H1 (cell line): ENCODE data around the gene PDE4D. TPM values are rescaled to one million over a fixed set of nuclear protein-coding genes. Genes with fewer than 3 reads are reported as not detected.

ENCODE experiments used
- CTCF ChIA-PET: fragments of 300-600 bp; sonication (Branson Sonifier 250); formaldehyde crosslinking; loops from one replicate; lab custom pipeline; 2021; ENCODE audit not compliant: partially characterized antibody; lab: Charles Lee
- POLR2A ChIA-PET: fragments of 300-600 bp; sonication (Branson Sonifier 250); formaldehyde crosslinking; loops from one replicate; lab custom pipeline; 2021; ENCODE audit warnings: inconsistent platforms; ENCODE audit not compliant: partially characterized antibody; lab: Charles Lee
- DNase-seq, 2 experiments: peaks; one replicate each; pipeline versions ENCODE4 v3.0.0 to v3.0.0-alpha.2; 2010 to 2022; ENCODE audit warnings: low spot score in 2 of 2, low read depth in 1 of 2, mixed read lengths in 1 of 2
- FAIRE-seq: peaks from 2 replicates; lab custom pipeline; 2011; peaks lifted over from hg19 to GRCh38; lab: Jason Lieb, UNC
- H2AFZ ChIP-seq: 2 replicates; pipeline ENCODE4 v1.8.1; 2012; ENCODE audit warnings: low read length, inconsistent platforms
- H2AK5ac ChIP-seq: 2 replicates; pipeline ENCODE4 v1.6.1; 2013; ENCODE audit warnings: low read depth, low read length
- H2BK120ac ChIP-seq: replicated peaks from 2 replicates; pipeline ENCODE3; 2013; ENCODE audit warnings: low read depth, low read length, inconsistent platforms
- H2BK12ac ChIP-seq: 2 replicates; pipeline ENCODE4 v1.6.1; 2013; ENCODE audit warnings: low read depth, low read length
- H2BK15ac ChIP-seq: 2 replicates; pipeline ENCODE4 v1.6.1; 2013; ENCODE audit warnings: low read length
- H2BK20ac ChIP-seq: 2 replicates; pipeline ENCODE4 v1.6.1; 2013; ENCODE audit warnings: low read length
- H2BK5ac ChIP-seq: 2 replicates; pipeline ENCODE4 v1.6.1; 2013; ENCODE audit warnings: low read depth, low read length
- H3K14ac ChIP-seq: 2 replicates; pipeline ENCODE4 v1.6.1; 2013; ENCODE audit warnings: inconsistent platforms; ENCODE audit not compliant: insufficient read length
- H3K18ac ChIP-seq: 2 replicates; pipeline ENCODE4 v1.6.1; 2013; ENCODE audit warnings: low read length; ENCODE audit errors: extremely low read depth
- H3K23ac ChIP-seq: 2 replicates; pipeline ENCODE4 v1.6.1; 2013; ENCODE audit warnings: inconsistent platforms; ENCODE audit not compliant: insufficient read length
- H3K23me2 ChIP-seq: 2 replicates; pipeline ENCODE4 v1.6.1; 2013; ENCODE audit warnings: low read depth, low read length
- H3K27ac ChIP-seq: 2 replicates; pipeline ENCODE4 v1.6.1; 2011; ENCODE audit warnings: low read depth, low read length, inconsistent platforms
- H3K27me3 ChIP-seq, 4 experiments: replicated peaks in 1 of 4; 1 replicate in 1 of 4; 2 replicates in 3 of 4; pipeline versions ENCODE4 v1.6.1 to v1.8.1; 2011 to 2013; ENCODE audit warnings: low read length in 3 of 4, mild to moderate bottlenecking in 3 of 4, inconsistent platforms in 2 of 4, mixed read lengths in 2 of 4, moderate library complexity in 1 of 4; ENCODE audit not compliant: control insufficient read depth in 3 of 4, insufficient read depth in 3 of 4; ENCODE audit errors: extremely low read depth in 1 of 4
- H3K36me3 ChIP-seq, 4 experiments: 2 replicates each; pipeline versions ENCODE4 v1.6.1 to v1.8.1; 2011 to 2013; ENCODE audit warnings: mild to moderate bottlenecking in 4 of 4, low read length in 3 of 4, moderate library complexity in 2 of 4, control low read depth in 1 of 4, inconsistent platforms in 1 of 4; ENCODE audit not compliant: insufficient read depth in 4 of 4, control insufficient read depth in 2 of 4
- H3K4ac ChIP-seq: replicated peaks from 2 replicates; pipeline ENCODE3; 2013; ENCODE audit warnings: low read length, low read depth, mixed read lengths, inconsistent platforms; ENCODE audit not compliant: insufficient read length
- H3K4me1 ChIP-seq, 4 experiments: replicated peaks in 1 of 4; 1 replicate in 1 of 4; 2 replicates in 3 of 4; pipeline versions ENCODE4 v1.6.1 to v1.8.1; 2011 to 2013; ENCODE audit warnings: low read length in 3 of 4, inconsistent platforms in 2 of 4, mixed read lengths in 1 of 4; ENCODE audit not compliant: insufficient read depth in 4 of 4, control insufficient read depth in 3 of 4
- H3K4me2 ChIP-seq, 2 experiments: 2 replicates each; pipeline versions ENCODE4 v1.6.1 to v1.8.1; 2011 to 2013; ENCODE audit warnings: low read depth in 2 of 2, low read length in 2 of 2, control low read depth in 1 of 2, inconsistent platforms in 1 of 2, mild to moderate bottlenecking in 1 of 2; ENCODE audit not compliant: insufficient read depth in 1 of 2
- H3K4me3 ChIP-seq, 4 experiments: fragments of 200-600, 300-600 bp in 1 of 4; sonication (generic), shearing (Covaris generic), sonication (Bioruptor Twin) in 1 of 4; 2 replicates each; pipeline versions ENCODE4 v1.5.1 to v1.8.1; 2011 to 2016; ENCODE audit warnings: low read length in 4 of 4, low read depth in 3 of 4, control low read depth in 2 of 4, inconsistent platforms in 2 of 4, mild to moderate bottlenecking in 2 of 4, mixed read lengths in 1 of 4, moderate library complexity in 1 of 4; ENCODE audit not compliant: insufficient read depth in 2 of 4; ENCODE audit errors: extremely low read depth in 1 of 4
- H3K56ac ChIP-seq: replicated peaks from 2 replicates; pipeline ENCODE3; 2013; ENCODE audit warnings: low read depth, mild to moderate bottlenecking, mixed read lengths, low read length, inconsistent platforms; ENCODE audit not compliant: insufficient read length
- H3K79me1 ChIP-seq: 2 replicates; pipeline ENCODE4 v1.6.1; 2013; ENCODE audit warnings: low read depth, low read length, control low read depth
- H3K79me2 ChIP-seq, 2 experiments: 2 replicates each; pipeline versions ENCODE4 v1.6.1 to v1.8.1; 2012 to 2013; ENCODE audit warnings: low read length in 2 of 2, mild to moderate bottlenecking in 2 of 2, inconsistent platforms in 1 of 2; ENCODE audit not compliant: insufficient read depth in 2 of 2, control insufficient read depth in 1 of 2
- H3K9ac ChIP-seq, 4 experiments: replicated peaks in 1 of 4; 1 replicate in 1 of 4; 2 replicates in 3 of 4; pipeline versions ENCODE4 v1.6.1 to v1.8.1; 2011 to 2013; ENCODE audit warnings: low read depth in 3 of 4, low read length in 3 of 4, control low read depth in 2 of 4, mild to moderate bottlenecking in 2 of 4, moderate library complexity in 2 of 4, inconsistent platforms in 1 of 4; ENCODE audit errors: extremely low read depth in 1 of 4
- H3K9me3 ChIP-seq, 2 experiments: 2 replicates each; pipeline versions ENCODE4 v1.6.1 to v1.8.1; 2012 to 2013; ENCODE audit warnings: mild to moderate bottlenecking in 2 of 2, moderate library complexity in 2 of 2, control low read depth in 1 of 2, inconsistent platforms in 1 of 2, low read depth in 1 of 2, low read length in 1 of 2, mixed read lengths in 1 of 2; ENCODE audit not compliant: insufficient read depth in 2 of 2
- H4K20me1 ChIP-seq, 2 experiments: replicated peaks in 1 of 2; 2 replicates each; pipeline versions ENCODE3 to v1.8.1; 2011 to 2013; ENCODE audit warnings: inconsistent platforms in 2 of 2, low read length in 2 of 2, mild to moderate bottlenecking in 1 of 2; ENCODE audit not compliant: insufficient read depth in 2 of 2, control insufficient read depth in 1 of 2
- H4K5ac ChIP-seq: 2 replicates; pipeline ENCODE4 v1.6.1; 2013; ENCODE audit warnings: low read length, low read depth, mixed read lengths, inconsistent platforms; ENCODE audit not compliant: insufficient read length
- H4K8ac ChIP-seq: 2 replicates; pipeline ENCODE4 v1.8.0; 2013; ENCODE audit warnings: mild to moderate bottlenecking, moderate library complexity, low read length, inconsistent platforms; ENCODE audit not compliant: insufficient read depth; ENCODE audit errors: extremely low read depth
- H4K91ac ChIP-seq: replicated peaks from 2 replicates; pipeline ENCODE3; 2013; ENCODE audit warnings: low read length, mixed read lengths, inconsistent platforms; ENCODE audit not compliant: insufficient read length
- SIRT6 ChIP-seq: IDR thresholded peaks from one replicate; pipeline ENCODE4 v1.7.1; 2012; ENCODE audit warnings: low read length, inconsistent platforms
- WGBS, 2 experiments: shearing (Covaris generic) in 1 of 2; methylation state at CpG; one replicate each; pipeline versions ENCODE4 v1.1.6 to v1.1.7; 2013 to 2015; ENCODE audit warnings: low lambda C conversion rate in 2 of 2, mixed read lengths in 2 of 2, inconsistent platforms in 1 of 2, low coverage in 1 of 2, missing lambda C conversion rate in 1 of 2; ENCODE audit not compliant: insufficient replicate concordance in 2 of 2, insufficient coverage in 1 of 2, insufficient read length in 1 of 2; ENCODE audit errors: extremely low coverage in 1 of 2, missing lambda C conversion rate in 1 of 2; 5-methylcytosine and 5-hydroxymethylcytosine counted together
- polyA plus RNA-seq, 7 experiments: library from polyadenylated mRNA; depleted of rRNA in 3 of 7; stranded (reverse) in 5 of 7; unstranded in 2 of 7; fragments of >200 nt in 5 of 7; fragments of 200-250 nt in 2 of 7; gene quantifications; 1 replicate in 5 of 7; 2 replicates in 1 of 7; 4 replicates in 1 of 7; pipeline versions ENCODE4 v1.2.1 to v1.2.3, GENCODE V29; 2011 to 2013; ENCODE audit warnings: missing spikeins in 2 of 7, mixed read lengths in 2 of 7
- total RNA-seq: library from RNA; stranded (reverse); fragmentation: NEBNext Ultra II Directional; extraction: Animal tissue kit (Norgen Biotek cat#: 25700); gene quantifications from 2 replicates; pipeline ENCODE4 v1.2.1, GENCODE V29; 2021

The PDE4D gene
- total and polyA plus RNA-seq, 2 of the 8 experiments (the other 6 are each of a cell fraction or from before 2014, with no cell fraction given) = 2.3 to 3.7 TPM

GRCh38 chr5:59713498-59713844 lies 180.1 kb downstream of the PDE4D start:
- no peak overlapping the region for H3K14ac ChIP-seq
- no peak for FAIRE-seq
- ChIA-PET POLR2A (no interaction called here), CTCF (interaction anchor here (0.8 to 1.5 kb wide), 2 partner anchors 10 to 207 kb away, joined by 3 to 4 read pairs; no protein-coding TSS in a partner anchor)
- TF ChIP-seq SIRT6 = no peak
- peak overlapping the region; percentile 16; the same call in 1 of the 2 replicates for H2BK5ac ChIP-seq
- H2BK15ac ChIP-seq = no peak overlapping the region
- no peak overlapping the region for H4K5ac ChIP-seq
- H3K23ac ChIP-seq = no peak overlapping the region
- H2BK12ac ChIP-seq = peak overlapping the region; percentile 18; the same call in 1 of the 2 replicates
- H3K4me2 ChIP-seq = no peak overlapping the region
- H2BK20ac ChIP-seq = no peak overlapping the region
- peak overlapping the region in 1 of 4 experiments; percentile 3; a peak in 1 of 8 replicates for H3K4me3 ChIP-seq
- H4K20me1 ChIP-seq = no peaks in the 10 kb centered on the region
- peak overlapping the region; percentile 26; the same call in 1 of the 2 replicates for H2AK5ac ChIP-seq
- no peak overlapping the region for H3K9ac ChIP-seq
- no peak overlapping the region for H3K4ac ChIP-seq
- DNase-seq = no peak
- no peak overlapping the region for H4K8ac ChIP-seq
- no peak overlapping the region for H2AFZ ChIP-seq
- peaks cover 0 to 17% (median 5%) of the 10 kb centered on the region in 4 experiments; a peak in 3 of 7 replicates for H3K4me1 ChIP-seq
- H3K36me3 ChIP-seq = peaks cover 0 to 13% (median 6%) of the 10 kb centered on the region in 4 experiments; a peak in 3 of 8 replicates
- 93% methylated on average over 6 of the region's 6 CpGs; no CpG with 5 or more reads in 1 of the 2 experiments for WGBS, 2 experiments
- H3K23me2 ChIP-seq = no peaks in the 10 kb centered on the region
- no peak overlapping the region for H3K18ac ChIP-seq
- no peak overlapping the region for H3K56ac ChIP-seq
- H2BK120ac ChIP-seq = no peak overlapping the region
- H3K79me2 ChIP-seq = no peaks in the 10 kb centered on the region
- no peak overlapping the region for H4K91ac ChIP-seq
- no peaks in the 10 kb centered on the region for H3K79me1 ChIP-seq
- H3K27ac ChIP-seq = no peak overlapping the region
- H3K27me3 ChIP-seq = no peaks in the 10 kb centered on the region
- peaks cover 18 to 25% of the 10 kb centered on the region in 2 experiments for H3K9me3 ChIP-seq
